HG02884 (cell line): Measurements from ENCODE around the gene RNF207.

Source experiments
- ATAC-seq: cut with Tn5 transposase; IDR thresholded peaks from one replicate; pipeline ENCODE4 v1.9.1; 2021; ENCODE audit warnings: mild to moderate bottlenecking, moderate library complexity; ENCODE audit not compliant: unreplicated experiment

The RNF207 gene

GRCh38 chr1:6174621-6175410 lies 31.1 kb upstream of the RNF207 start:
- no peak for ATAC-seq

- no peak for ATAC-seq
Measured at GRCh38 chr1:6175411-6175828, 30.5 kb upstream of the RNF207 start.

- ATAC-seq, result no peak
Measured at GRCh38 chr1:6176779-6177178, 29.1 kb upstream of the RNF207 start.

- no peak for ATAC-seq
Measured at GRCh38 chr1:6177681-6178380, 28.1 kb upstream of the RNF207 start.

GRCh38 chr1:6178751-6179563 lies 27.0 kb upstream of the RNF207 start:
- no peak for ATAC-seq

GRCh38 chr1:6179564-6180175 lies 26.2 kb upstream of the RNF207 start:
- no peak for ATAC-seq

- no peak for ATAC-seq
Measured at GRCh38 chr1:6180268-6180706, 25.6 kb upstream of the RNF207 start, which contains the start of gene CHD5. Gene CHD5, minus strand, starts transcription at chr1:6180321. Its CDS starts 298 bp downstream, at chr1:6180023.

- no peak for ATAC-seq
Measured at GRCh38 chr1:6180707-6181311, 25.1 kb upstream of the RNF207 start.

- no peak for ATAC-seq
Measured at GRCh38 chr1:6181347-6181770, 24.6 kb upstream of the RNF207 start.

- no peak for ATAC-seq
Measured at GRCh38 chr1:6183520-6183989, 22.4 kb upstream of the RNF207 start.

- no peak for ATAC-seq
Measured at GRCh38 chr1:6184083-6184783, 21.7 kb upstream of the RNF207 start.

GRCh38 chr1:6185151-6185550 lies 20.8 kb upstream of the RNF207 start:
- ATAC-seq, result no peak

- no peak for ATAC-seq
Measured at GRCh38 chr1:6185635-6186382, 20.1 kb upstream of the RNF207 start.

- no peak for ATAC-seq
Measured at GRCh38 chr1:6188466-6188865, 17.5 kb upstream of the RNF207 start.

- ATAC-seq, result no peak
Measured at GRCh38 chr1:6191968-6192367, 14.0 kb upstream of the RNF207 start.

- no peak for ATAC-seq
Measured at GRCh38 chr1:6197746-6198427, 8.0 kb upstream of the RNF207 start.

GRCh38 chr1:6198646-6199297 lies 7.1 kb upstream of the RNF207 start:
- ATAC-seq, result peak; percentile 22
